K562 (cell line): Measurements from ENCODE around the gene PCSK7. TPM values are rescaled to one million over a fixed set of nuclear protein-coding genes. Genes with fewer than 3 reads are reported as not detected.

Source experiments
- E2F3 ChIP-seq: fragments of 250-450 bp; sonication (Bioruptor Pico); IDR thresholded peaks from 2 replicates; pipeline ENCODE4 v1.4.0; 2020; ENCODE audit warnings: mild to moderate bottlenecking
- IRF2 ChIP-seq: sonication (generic); formaldehyde crosslinking; IDR thresholded peaks from 2 replicates; pipeline ENCODE4 v1.8.1; 2022; ENCODE audit warnings: mild to moderate bottlenecking, missing genetic modification reagents
- MTA3 ChIP-seq: fragments of 450-650 bp; formaldehyde crosslinking; IDR thresholded peaks from 2 replicates; pipeline ENCODE4 v1.6.1; 2017; ENCODE audit warnings: mild to moderate bottlenecking, borderline replicate concordance
- SAP30 ChIP-seq: fragments of 200-600 bp; sonication (generic); IDR thresholded peaks from 2 replicates; pipeline ENCODE4 v1.6.1; 2012; ENCODE audit warnings: borderline replicate concordance, low read depth, mild to moderate bottlenecking, moderate library complexity, low read length, control low read depth, inconsistent platforms; ENCODE audit not compliant: insufficient read depth, poor library complexity, severe bottlenecking
- XRCC5 ChIP-seq: fragments of 200-400 bp; formaldehyde crosslinking; IDR thresholded peaks from 2 replicates; pipeline ENCODE4 v1.6.1; 2017; ENCODE audit warnings: low read depth, mild to moderate bottlenecking, low read length
- ZMIZ1 ChIP-seq, 2 experiments: fragments of 150-350 bp in 1 of 2; IDR thresholded peaks; 2 replicates each; pipeline ENCODE4 v1.6.1; 2012 to 2016; ENCODE audit warnings: low read depth in 2 of 2, low read length in 2 of 2, mild to moderate bottlenecking in 1 of 2, moderate library complexity in 1 of 2
- ZNF3 ChIP-seq: fragments of 250-450 bp; sonication (Bioruptor Pico); IDR thresholded peaks from 2 replicates; pipeline ENCODE4 v1.5.0; 2021; ENCODE audit warnings: mild to moderate bottlenecking, moderate library complexity
- ZNF57 ChIP-seq: fragments of 450-650 bp; formaldehyde crosslinking; IDR thresholded peaks from 2 replicates; pipeline ENCODE4 v1.4.0; 2020; ENCODE audit warnings: mild to moderate bottlenecking, moderate library complexity
- polyA plus RNA-seq, 8 experiments: library from polyadenylated mRNA; depleted of rRNA in 4 of 8; stranded (reverse) in 5 of 8; unstranded in 3 of 8; fragments of >200 nt; fragmentation: Nextera tagmentation in 2 of 8; fragmentation: Illumina TruSeq in 1 of 8; extraction: Ambion mirVana in 2 of 8; extraction: Trizol in 1 of 8; gene quantifications; 2 replicates each; pipeline versions ENCODE4 v1.2.1 to v1.2.3, GENCODE V29; 2011 to 2014; ENCODE audit warnings: inconsistent platforms in 1 of 8, missing spikeins in 1 of 8
- total RNA-seq, 7 experiments: library from RNA; depleted of rRNA in 6 of 7; stranded (reverse); fragments of >200 nt in 6 of 7; fragmentation: Illumina TruSeq in 2 of 7; extraction: Trizol in 2 of 7; gene quantifications; 2 replicates each; pipeline versions ENCODE4 v1.2.1 to v1.2.3, GENCODE V29; 2011 to 2021; ENCODE audit warnings: low replicate concordance in 1 of 7
- TF ChIP-seq, protein P1 (sequence below), 2 experiments: fragments of 450-650 bp; conservative IDR thresholded peaks; 2 replicates each; pipeline ENCODE4 v1.6.1; 2017; ENCODE audit warnings: mild to moderate bottlenecking in 2 of 2, moderate library complexity in 2 of 2

The PCSK7 gene
- total and polyA plus RNA-seq, 9 of the 15 experiments (the other 6 are each of a cell fraction or from before 2014, with no cell fraction given): 3.1 to 29.2 (median 15.6) TPM

DNA sequence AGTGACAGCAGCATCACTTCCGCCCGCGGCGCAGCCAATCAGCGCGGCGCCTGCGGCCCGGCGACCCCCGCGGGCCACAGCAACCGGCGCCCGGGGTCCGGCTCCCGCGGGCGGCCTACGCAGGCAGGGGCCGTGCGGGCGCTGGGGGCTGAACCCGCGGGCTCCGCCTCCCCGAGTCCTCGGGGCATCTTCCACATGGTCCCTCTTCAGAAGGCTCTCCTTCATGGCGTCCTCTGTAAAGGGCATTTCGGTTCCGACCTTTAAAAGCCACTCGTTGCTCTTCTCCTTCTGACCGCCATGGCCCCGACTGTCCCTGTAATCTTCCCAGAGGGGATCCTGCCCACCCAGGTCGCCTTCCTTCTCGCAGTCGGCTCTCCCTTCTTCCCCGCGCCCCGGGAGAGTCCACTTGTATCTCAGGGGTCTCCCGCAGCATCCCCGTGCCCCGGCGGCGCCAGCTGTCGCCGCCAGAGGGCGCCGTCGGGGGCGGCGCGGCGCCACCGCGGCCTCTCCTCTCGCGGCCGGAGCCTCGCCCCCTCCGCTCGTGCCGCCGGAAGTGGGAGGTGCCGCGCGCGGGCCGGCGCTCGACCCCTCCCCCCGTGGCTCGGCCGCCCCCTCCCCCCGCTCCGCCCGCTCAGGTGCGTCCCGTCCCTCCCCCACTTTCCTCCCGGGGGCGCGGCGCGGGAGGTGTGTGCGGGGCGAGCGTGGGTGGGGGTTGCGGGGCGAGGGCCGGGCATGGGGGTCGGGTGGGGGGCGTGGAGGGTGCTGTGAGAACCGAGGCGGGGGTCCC, 412 bp upstream of the PCSK7 start, which contains the start of gene RNF214 (continued):
- TF ChIP-seq ZMIZ1 (IDR thresholded peaks at IDR 0.05; ENCODE audit: low read depth in 2 of 2, low read length in 2 of 2) (no peak), SAP30 (peak; percentile 52), IRF2 (CRISPR knock-in tag) (no peak), MTA3 (peak; percentile 80), XRCC5 (peak; percentile 79; the same call in 1 of the 2 replicates), E2F3 (CRISPR knock-in tag) (0 out of 2 replicates have a peak, but pooled peaks have one; percentile 38), ZNF57 (CRISPR knock-in tag) (no peak), ZNF3 (CRISPR knock-in tag) (no peak)
- TF ChIP-seq, protein P1, sequence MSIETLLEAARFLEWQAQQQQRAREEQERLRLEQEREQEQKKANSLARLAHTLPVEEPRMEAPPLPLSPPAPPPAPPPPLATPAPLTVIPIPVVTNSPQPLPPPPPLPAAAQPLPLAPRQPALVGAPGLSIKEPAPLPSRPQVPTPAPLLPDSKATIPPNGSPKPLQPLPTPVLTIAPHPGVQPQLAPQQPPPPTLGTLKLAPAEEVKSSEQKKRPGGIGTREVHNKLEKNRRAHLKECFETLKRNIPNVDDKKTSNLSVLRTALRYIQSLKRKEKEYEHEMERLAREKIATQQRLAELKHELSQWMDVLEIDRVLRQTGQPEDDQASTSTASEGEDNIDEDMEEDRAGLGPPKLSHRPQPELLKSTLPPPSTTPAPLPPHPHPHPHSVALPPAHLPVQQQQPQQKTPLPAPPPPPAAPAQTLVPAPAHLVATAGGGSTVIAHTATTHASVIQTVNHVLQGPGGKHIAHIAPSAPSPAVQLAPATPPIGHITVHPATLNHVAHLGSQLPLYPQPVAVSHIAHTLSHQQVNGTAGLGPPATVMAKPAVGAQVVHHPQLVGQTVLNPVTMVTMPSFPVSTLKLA (conservative IDR thresholded peaks at IDR 0.05): peak; percentile 58 to 78
